ENCODE results near the gene ANTKMT. TPM values are rescaled to one million over a fixed set of nuclear protein-coding genes. Genes with fewer than 3 reads are reported as not detected.

Gene ANTKMT
- total RNA-seq, 1 experiment from 2014 or later = 151 TPM

DNA sequence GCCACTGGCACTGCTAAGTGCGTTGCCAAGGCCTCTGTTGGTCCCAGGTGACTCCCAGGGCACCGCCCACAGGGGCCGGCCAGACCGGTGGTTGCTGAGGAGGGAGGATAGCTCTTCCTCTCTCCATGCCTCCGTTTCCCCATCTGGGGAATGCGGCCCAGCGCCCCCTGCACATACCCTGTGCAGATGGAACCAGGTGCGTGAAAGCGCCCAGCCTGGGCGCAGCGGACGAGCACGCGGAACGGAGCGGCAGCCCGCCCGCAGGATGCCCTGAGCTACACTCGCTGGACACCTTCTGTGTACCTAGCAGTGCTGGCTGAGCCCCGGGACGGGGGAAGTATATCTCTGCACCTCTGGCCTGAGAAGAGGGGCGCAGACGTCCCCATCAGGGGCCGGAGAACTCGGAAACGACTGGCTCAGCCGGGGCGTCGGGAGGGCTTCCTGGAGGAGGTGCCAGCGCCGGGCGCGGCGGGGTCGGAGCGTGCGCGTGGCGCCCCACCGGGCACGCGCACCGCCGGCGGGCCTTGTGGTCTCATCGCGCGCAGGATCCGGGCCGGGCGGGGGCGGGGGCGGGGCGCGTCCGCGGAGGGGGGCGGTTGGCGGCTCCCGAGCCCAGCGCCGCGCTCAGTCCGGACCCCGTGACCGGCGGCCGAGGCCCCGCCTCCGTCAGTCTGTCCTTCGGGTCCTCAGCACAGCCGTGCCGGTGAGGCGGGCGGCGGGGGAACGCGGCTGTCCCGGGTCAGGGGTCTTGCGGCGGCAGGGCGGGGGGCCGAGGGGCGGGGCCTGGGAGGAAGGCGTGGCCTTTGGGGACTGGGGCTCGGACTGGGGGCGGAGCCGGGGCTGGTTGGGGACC lies 5.7 kb downstream of the ANTKMT start, which contains the start of the genes CCDC78 and HAGHL:
Gene CCDC78 (minus strand): TSS at position 6 of the 853 bp plus-strand sequence. CDS start 76 bp downstream, outside the sequence.
Gene HAGHL (plus strand): TSS at position 669 of the 853 bp plus-strand sequence. CDS start 404 bp downstream, outside the sequence.
- peak; percentile 65 for DNase-seq (ENCODE audit: low spot score)

DNA sequence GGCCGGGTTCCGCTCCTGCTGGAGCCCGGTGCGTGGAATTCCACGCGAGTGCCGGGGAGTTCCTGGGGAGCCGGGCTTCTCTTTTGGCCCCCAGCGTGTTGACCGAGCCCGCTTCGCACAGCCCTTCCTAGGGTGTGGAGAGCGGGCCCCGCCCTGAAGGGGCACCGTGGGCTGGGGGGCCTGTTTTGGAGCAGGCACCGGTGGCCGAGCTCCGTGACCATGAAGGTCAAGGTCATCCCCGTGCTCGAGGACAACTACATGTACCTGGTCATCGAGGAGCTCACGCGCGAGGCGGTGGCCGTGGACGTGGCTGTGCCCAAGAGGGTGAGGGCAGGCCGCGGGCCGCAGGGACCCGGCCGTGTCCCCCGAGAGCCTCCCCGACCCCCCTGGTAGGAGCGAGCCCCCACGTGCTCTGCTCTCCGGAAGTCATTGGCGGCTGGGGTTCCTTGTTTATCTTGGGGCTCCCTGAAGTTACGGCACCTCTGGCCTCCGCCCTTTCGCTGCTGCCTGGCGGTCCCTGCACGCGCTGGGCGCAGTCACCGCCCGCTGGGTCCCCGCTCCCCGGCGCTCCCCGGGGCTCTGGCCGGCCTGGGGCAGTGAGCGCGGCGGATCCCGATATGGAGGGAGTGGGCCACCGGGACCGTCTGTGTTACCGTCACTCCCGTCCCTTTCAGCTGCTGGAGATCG lies 6.5 kb downstream of the ANTKMT start:
- peak; percentile 28 for DNase-seq (ENCODE audit: low spot score)

DNA sequence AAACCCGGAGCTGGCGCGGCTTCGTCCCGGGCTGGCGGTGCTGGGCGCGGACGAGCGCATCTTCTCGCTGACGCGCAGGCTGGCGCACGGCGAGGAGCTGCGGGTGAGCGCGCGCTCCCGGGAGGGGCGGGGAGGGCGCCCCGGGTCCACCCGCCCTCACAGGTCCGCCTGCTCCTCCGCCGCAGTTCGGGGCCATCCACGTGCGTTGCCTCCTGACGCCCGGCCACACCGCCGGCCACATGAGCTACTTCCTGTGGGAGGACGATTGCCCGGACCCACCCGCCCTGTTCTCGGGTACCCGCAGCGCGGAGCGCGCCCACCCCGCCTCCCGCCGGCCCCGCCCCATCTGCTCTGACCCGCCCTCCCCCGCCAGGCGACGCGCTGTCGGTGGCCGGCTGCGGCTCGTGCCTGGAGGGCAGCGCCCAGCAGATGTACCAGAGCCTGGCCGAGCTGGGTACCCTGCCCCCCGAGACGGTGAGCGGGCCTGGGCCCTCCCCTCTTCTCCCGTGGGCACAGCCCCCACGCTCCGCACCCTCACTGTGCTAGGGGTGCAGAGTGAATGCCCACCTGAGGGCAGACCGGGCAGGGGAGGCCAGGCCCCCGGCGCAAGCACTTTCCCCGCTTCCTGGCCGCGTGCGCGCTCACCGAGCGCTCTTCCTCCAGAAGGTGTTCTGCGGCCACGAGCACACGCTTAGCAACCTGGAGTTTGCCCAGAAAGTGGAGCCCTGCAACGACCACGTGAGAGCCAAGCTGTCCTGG lies 7.4 kb downstream of the ANTKMT start:
- DNase-seq (ENCODE audit: low spot score) = peak; percentile 82

DNA sequence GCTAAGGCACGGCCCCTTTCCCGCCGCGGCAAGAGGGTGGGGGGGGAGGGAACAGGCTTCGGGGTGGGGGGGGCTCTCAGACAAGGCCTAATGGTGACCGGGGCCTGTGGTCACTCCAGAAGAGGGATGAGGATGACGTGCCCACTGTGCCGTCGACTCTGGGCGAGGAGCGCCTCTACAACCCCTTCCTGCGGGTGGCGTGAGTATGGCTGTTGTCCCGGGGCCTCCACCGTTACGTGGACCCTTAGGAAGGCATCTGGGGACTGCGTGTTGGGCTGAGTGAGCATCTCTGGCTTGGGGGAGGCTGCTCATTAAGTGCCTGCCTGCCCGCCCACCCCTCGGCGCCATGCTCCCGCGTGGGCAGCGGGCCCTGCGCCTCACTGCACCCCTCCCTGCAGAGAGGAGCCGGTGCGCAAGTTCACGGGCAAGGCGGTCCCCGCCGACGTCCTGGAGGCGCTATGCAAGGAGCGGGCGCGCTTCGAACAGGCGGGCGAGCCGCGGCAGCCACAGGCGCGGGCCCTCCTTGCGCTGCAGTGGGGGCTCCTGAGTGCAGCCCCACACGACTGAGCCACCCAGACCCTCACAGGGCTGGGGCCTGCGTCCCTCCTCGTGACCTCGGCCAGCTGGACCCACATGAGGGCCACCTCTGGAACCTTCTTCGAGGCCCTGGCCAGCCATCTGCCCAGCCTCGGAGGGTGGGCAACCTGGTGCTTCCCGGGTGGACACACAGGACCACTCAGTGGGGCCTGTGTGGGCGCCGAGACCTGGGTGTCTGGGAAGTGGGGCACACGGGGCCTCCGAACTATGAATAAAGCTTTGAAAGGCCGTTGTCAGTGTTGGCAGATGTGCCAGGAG lies 8.2 kb downstream of the ANTKMT start:
- DNase-seq (ENCODE audit: low spot score) = no peak

DNA sequence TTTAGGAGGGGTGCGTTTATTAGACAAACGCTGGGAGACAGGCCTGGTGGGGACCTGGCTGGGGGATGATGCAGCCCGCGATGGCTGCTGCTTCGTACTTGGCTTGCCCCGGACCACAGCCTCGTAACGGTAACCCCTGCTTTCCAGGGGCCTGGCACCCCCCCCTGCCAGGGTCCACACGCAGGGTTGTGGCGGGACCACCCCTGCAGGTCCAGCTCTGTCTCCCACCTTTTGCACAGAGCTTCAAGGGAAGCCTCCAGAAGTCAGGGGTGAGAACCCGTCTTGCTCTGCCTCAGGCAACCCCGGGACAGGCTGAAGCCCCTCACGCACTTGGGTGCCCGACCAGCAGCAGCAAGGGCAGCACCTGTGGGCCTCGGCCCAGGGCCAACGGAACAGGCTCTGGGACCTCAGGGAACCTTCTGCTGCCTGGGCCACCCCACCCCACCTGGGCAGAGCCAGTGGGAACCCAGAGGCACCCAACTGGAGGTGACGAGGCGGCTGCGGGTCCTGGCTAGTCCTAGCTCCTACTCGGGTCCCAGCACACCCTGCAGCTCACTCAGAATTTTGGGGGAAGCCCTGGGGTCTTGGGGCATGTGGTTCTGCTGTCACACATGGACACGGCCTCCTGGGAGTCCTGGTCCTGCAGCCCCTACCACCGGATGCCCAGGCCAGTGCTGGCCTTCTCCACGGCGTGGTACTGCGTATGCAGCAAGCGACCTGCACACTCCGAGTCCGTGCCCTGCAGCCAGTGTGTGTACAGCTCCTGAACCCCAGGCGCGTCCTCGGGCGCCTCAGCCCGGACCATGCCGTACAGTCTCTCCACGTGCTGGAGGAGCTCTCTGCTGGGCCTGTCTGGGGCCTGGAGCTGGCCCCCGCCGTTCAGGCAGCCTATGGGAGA lies 9.1 kb downstream of the ANTKMT start:
- DNase-seq (ENCODE audit: low spot score) = no peak

DNA sequence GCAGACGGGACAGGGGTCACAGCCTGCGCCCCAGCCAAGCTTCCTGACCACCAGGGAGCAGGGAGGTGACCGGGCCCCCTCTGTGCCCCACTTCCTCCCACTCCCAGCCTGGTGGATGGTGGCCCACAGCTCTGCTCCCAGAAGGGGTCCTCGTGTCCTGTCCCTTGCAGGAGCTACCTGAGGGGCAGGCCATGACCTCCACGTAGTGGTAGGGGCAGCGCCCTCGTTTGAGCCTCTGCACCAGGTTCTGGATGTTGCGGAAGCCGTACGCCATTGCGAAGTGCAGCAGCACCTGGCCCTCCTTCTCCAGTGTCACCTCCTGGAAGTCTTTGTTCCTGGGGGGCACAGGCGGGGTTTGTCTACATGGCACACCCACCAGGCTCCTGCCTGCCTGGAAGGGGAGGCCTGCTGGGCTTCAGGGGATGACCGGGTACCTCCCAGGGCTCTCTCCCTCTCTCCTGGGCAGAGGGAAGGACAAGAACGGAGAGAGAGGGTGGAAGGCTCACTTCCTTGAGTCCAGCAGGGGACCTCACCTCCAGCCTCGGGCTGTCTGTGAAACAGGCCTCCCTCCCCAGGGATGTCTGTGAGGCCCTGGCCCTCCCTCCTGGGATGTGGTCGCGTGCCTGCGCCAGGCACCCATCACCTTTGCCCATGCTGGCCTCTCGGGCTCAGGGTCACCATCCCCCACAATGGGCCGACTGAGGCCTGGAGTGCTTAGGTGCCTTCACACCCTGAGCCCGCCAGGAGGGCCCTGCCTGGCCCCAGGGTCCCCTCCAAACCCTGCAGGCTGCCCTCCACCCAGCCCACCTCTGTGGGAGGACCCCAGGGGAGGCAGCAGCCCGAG lies 9.9 kb downstream of the ANTKMT start:
- no peak for DNase-seq (ENCODE audit: low spot score)

DNA sequence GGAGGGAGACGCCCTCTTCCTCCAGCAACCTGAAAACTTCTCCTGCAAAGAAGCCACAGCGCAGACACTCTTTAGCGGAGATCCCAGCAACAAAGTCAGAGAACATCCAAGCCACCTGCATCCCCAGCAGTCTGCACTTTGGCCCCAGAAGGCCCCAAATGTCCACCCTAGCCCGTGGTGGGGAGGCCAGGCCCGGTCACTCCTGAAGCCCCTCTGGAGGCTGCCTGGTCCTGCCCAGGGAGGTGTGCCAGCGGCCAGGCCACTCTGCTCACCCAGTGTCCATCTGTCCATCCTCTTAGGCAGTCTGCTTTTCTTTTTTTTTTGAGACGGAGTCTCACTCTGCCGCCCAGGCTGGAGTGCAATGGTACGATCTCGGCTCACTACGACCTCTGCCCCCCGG lies 11.4 kb downstream of the ANTKMT start:
- DNase-seq (ENCODE audit: low spot score) = no peak

DNA sequence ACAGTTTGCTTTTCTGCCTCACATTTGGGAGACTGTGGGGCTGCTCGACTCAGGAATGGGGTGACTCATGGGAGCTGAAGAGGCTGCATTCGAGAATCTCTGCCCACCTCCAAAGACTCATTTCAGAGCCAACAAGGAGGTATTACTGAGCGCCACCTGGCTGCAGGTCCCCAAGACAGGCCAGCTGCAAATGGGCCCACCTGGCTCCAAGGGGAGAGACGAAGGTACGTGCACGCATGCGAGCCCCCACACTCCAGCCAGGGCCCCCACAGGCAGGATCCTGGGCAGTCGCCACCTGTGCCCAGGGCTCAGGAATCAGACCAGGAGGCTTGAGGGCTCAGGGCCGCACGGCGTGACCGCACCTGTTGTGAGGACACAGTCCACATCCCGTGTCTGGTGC lies 12.0 kb downstream of the ANTKMT start:
- DNase-seq (ENCODE audit: low spot score) = no peak

DNA sequence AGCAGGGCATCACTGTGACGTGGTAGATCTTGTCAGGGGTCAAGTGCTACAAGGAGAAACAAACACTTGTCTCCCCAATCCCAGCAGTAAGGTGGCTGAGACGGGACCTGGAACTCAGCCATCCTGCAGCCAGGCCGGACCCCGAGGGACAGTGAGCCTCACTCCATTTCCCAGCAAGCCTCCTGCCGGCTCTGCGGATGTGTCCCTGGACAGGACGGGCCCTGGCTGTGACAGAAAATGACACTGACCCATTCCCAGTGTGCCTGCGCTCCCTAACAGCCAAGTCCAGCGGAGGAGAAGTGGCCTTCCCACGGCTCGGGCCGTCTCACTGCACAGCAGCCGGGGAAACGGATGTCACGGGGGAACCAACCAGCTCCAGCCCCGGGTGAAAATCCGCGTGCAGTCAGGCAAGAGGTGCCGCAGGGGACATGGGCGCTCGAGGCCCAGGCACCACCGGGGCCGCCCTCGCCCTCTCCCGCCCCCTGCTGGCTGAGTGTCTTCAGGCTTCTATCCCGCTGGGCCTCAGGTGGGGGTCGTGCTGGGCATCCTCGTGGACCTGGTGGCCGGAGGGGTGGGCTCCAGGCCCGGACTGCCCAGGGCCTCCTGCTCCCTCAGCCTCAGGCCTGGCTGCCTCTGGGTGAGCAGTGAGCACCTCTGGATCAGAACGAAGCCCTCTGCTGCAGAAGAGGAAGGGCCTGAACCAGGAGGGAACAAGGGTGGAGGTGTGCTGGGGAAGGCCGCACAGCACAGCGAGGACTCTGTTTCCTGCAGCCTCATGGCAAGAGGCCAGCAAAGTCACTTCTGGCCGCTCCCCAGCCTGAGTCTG lies 12.6 kb downstream of the ANTKMT start:
- DNase-seq (ENCODE audit: low spot score) = no peak

DNA sequence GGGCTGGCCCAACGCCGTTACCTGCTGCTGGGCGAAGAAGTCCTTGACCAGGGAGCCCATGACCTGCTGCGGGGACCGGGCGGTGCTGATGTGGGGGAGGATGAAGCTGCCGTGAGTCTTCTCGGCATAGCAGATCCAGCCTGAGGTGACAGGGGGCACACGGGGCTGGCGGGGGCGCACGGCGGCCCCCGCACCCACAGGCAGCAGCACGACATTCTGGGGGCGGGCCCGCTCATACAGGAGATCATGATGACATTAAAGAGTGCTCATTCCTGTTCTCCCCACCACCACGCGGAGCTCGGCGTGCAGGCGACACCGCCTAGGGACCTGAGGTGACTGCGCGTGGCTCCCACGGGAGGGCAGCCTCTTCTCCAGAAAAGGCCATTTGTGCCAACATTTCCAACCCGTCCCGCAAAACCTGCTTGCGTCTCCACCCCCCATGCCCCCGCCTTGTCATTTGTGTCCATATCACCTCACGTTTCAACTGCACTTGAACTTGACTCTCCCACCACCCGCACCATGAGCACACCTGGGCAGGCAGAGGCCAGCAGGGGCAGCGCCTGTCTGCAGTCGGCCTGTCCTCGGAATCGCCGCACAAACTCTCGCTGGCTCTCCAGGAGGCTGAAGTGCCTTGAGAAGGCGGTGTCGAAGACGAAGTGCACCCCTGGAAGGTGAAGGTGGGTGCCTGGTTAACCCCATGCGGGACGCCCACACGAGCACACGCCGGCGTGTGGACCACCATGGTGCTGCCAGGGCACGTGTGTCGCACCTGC lies 13.4 kb downstream of the ANTKMT start:
- no peak for DNase-seq (ENCODE audit: low spot score)

DNA sequence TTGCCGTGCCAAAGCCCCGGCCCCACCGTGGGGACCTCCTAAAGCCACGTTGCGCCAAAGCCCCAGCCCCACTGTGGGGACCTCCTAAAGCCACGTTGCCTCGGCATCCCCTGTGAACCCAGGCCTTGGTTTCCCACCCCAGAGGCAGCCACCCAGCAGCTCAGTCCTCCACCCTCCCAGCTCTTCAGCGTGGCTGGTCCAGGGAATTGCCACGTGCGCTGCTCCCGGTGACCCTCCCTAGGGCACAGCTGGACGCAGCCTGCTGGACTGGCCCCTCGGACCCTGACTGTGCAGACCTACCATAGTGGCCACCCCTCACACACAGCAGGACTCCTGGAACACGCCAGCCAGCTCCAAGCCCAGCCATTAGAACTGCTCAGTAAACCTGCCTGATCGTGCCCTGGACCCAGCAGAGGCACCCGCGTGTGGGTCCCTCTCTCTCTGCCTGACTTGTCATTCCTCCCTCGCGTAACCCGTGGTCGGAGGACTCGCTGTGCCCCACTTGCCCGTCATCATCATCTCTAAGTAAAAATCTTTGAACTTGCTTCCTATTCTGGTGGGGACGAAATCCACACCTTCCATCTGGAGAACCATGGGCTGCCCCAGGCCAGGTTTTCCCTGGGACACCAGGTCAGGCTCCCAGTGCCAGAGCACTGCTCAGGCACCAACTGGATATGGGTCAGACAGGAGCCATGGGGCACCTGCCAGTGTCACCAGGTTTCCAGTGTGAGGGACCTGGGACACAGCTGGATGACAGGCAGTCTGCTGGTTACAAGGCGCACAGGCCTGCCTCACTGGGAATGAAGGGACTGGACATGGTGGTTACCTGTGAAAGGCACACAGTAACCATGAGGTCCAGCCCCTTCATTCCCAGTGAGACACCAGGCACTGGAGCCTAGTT lies 14.3 kb downstream of the ANTKMT start:
- no peak for DNase-seq (ENCODE audit: low spot score)

DNA sequence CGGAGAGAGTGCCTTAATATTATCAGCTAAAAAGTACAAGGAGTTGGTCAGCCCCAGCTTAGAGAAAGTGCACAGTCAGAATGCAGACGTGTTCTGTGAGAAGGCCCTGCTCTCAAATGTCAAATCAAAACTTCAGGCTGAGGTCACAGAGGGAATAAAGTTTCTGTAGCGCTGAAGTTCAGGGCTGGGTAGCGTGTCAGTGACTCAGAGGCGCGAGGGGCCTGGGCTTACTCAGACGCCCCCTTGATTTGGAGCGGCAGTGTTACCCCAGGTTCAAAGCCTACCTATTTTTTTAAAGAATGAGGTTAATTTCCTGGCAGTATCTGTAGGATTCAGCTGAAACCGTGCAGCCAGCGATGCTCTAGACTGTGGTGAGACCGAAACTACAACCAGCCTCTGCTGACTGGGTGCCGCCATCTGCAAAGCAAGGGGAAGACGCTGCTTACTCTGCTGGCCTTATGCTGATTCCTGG lies 15.1 kb downstream of the ANTKMT start:
- no peak for DNase-seq (ENCODE audit: low spot score)

DNA sequence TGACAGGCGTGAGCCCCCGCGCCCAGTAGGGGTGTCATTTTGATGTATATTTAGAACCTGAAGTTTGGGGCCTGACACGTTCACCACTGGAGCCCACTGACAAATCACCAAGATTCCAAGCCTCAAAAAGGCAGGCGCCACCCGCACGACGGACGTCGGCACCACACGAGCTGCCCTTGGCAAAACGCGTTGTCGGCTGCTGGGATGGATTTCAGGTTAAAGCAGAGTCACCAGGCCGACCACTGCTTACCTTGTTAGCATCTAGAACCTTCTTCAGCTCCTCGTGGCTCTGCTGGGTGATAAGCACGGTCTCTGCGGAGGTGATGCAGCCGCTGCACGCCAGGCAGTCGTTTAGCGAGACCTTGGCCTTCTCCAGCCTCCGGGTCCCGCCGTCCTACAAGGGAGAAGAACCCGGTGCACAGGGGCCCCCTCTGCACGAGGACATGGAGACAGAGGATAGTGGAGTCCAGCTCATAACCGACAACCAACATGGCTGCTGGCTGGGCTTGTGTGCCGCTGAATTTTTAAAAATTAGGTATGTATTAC lies 16.1 kb downstream of the ANTKMT start:
- no peak for DNase-seq (ENCODE audit: low spot score)

DNA sequence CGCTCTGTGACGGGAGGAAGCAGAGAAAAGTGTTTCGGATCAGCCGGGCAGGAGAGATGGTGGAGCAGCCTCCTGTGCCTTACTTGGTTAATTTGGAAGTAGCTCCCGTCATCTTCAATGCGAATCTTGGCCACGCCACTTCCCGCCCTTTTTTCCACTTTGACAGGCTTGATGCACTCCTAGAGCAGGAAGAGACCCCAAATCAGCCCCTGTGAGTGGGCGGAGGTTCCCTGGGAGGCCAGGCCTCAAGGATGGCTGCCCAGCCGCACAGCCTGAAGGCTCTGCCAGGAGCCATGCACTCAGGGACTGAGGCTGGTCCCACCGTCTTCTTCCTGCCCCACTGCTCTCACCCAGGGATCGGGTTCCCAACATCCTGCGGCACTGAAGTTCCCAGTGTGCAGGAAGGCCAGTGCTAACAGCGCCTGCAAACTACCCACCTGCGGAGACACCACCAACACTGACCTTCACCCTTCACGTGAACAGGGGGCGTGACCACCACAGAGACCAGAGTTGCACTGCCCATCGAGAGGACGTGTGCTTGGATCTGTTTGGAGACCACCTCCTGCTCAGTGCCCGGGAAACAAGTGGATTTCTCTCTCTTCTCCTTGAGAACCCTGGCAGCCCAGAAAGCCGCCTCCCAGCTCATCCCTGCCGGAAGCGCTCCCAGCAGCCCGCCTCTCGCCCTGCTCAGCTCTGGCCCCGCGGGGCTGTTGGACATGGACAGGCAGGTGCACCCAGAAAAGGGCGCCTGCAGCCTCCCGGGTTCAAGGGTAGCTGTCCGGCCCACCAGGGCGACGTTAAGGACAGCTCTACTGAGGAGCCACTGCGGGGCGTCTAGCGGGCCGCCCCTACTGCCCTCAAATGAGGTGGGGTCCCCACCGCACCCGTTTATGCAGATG lies 18.9 kb downstream of the ANTKMT start:
- no peak for DNase-seq (ENCODE audit: low spot score)

DNA sequence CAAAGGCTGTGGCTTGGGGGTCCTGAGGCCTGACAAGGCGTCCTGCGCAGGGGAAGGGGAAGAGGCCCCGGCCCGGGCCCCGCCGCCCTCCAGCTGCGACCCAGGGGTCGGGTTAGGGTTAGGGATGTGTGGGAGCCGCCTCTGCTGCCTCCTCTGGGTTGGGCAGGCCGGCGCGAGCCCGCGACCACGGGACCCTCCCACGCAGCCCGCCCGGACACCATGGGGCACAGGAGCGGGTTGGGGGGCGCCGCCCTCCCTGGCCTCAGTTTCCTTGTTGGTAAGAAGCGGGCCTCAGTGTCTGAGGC lies 19.5 kb downstream of the ANTKMT start:
- no peak for DNase-seq (ENCODE audit: low spot score)

Measured in HT-29 (cell line).